Progenitor cell of endocrine pancreas (in vitro differentiated cells): ENCODE measurements around the gene FAM114A1. TPM values are rescaled to one million over a fixed set of nuclear protein-coding genes. Genes with fewer than 3 reads are reported as not detected.

Source experiments
- DNase-seq: peaks from one replicate; pipeline ENCODE4 v3.0.0; 2021; ENCODE audit warnings: low spot score; ENCODE audit not compliant: unreplicated experiment
- H3K27ac Mint-ChIP-seq: 2 replicates; pipeline ENCODE4 v1.8.0; 2021; ENCODE audit warnings: mild to moderate bottlenecking, moderate library complexity, mixed read lengths
- H3K27me3 Mint-ChIP-seq: 2 replicates; pipeline ENCODE4 v1.8.0; 2021; ENCODE audit warnings: mixed read lengths
- H3K36me3 Mint-ChIP-seq: 2 replicates; pipeline ENCODE4 v1.8.0; 2022; ENCODE audit warnings: mixed read lengths; ENCODE audit not compliant: insufficient read depth
- H3K4me1 Mint-ChIP-seq: 2 replicates; pipeline ENCODE4 v1.8.0; 2021; ENCODE audit warnings: low read depth, mixed read lengths
- H3K4me3 Mint-ChIP-seq: 2 replicates; pipeline ENCODE4 v1.8.0; 2021; ENCODE audit warnings: low read depth, mild to moderate bottlenecking, moderate library complexity, mixed read lengths
- H3K9me3 Mint-ChIP-seq: 2 replicates; pipeline ENCODE4 v1.8.0; 2021; ENCODE audit warnings: low read depth, mixed read lengths
- total RNA-seq: library from RNA; stranded (reverse); gene quantifications from 2 replicates; pipeline ENCODE4 v1.2.1, GENCODE V29; 2021
- TF ChIP-seq, protein P1 (sequence below): fragments of 200-600 bp; sonication (generic); IDR thresholded peaks from one replicate; pipeline ENCODE4 v1.5.0; 2021; ENCODE audit warnings: antibody characterized with exemption, mild to moderate bottlenecking; ENCODE audit not compliant: unreplicated experiment

The FAM114A1 gene
- total RNA-seq, 1 donor from 2014 or later: 32.6 TPM

DNA sequence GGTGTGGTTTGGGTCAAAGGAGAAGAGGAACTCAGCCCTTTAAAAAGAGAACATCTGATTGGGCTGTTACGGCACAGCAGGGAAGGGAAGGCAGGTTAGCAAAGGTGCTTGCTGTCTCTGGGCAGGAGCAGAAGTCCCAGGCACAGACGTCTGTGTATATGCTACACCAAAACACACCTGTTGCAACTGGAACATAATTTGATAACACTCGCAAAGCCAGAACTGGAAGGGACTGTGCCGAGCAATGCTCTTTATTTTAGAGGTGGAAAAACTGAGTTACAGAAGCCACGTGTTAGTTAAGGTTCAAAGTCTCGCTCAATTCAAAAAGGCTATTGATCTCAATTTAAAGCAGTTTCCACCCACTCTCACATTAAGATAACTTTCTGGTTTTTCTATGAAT, 2.2 kb upstream of the FAM114A1 start:
- no peak for DNase-seq
- TF ChIP-seq, protein P1, sequence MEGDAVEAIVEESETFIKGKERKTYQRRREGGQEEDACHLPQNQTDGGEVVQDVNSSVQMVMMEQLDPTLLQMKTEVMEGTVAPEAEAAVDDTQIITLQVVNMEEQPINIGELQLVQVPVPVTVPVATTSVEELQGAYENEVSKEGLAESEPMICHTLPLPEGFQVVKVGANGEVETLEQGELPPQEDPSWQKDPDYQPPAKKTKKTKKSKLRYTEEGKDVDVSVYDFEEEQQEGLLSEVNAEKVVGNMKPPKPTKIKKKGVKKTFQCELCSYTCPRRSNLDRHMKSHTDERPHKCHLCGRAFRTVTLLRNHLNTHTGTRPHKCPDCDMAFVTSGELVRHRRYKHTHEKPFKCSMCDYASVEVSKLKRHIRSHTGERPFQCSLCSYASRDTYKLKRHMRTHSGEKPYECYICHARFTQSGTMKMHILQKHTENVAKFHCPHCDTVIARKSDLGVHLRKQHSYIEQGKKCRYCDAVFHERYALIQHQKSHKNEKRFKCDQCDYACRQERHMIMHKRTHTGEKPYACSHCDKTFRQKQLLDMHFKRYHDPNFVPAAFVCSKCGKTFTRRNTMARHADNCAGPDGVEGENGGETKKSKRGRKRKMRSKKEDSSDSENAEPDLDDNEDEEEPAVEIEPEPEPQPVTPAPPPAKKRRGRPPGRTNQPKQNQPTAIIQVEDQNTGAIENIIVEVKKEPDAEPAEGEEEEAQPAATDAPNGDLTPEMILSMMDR: no peak
- H3K4me1 Mint-ChIP-seq: peaks cover 17% of the 10 kb centered on the region
- no peak overlapping the region for H3K4me3 Mint-ChIP-seq
- no peaks in the 10 kb centered on the region for H3K9me3 Mint-ChIP-seq
- no peaks in the 10 kb centered on the region for H3K36me3 Mint-ChIP-seq
- H3K27me3 Mint-ChIP-seq: peaks cover 14% of the 10 kb centered on the region
- no peak overlapping the region for H3K27ac Mint-ChIP-seq

DNA sequence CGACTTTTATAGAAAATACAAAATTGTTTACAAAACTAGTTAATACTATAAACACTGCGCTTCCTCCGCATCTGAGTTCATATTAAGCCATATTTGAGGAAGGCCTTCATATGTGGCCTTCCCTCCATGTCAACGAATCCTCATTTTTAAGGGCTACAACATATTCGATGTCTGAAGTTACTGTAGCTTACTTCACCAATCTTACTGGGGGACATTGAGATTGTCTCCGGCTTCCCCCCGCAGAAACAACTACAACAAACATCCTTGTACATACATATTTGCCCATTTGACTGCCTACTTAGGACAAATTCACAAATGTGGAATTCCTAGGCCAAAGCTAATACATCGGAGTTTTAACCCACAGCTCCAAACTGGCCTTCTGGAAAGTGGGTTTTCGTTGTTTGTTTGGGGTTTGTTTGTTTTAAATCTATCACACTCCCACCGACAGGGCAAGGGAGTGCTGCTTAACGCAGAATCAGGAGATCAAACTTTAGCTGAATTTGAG, 581 bp upstream of the FAM114A1 start:
- Mint-ChIP-seq H3K27ac (peak overlapping the region; percentile 44), H3K4me1 (peaks cover 17% of the 10 kb centered on the region), H3K36me3 (peaks cover 1% of the 10 kb centered on the region), H3K4me3 (peak overlapping the region; percentile 80), H3K27me3 (peaks cover 10% of the 10 kb centered on the region), H3K9me3 (no peaks in the 10 kb centered on the region)
- TF ChIP-seq, protein P1: no peak
- DNase-seq: no peak

DNA sequence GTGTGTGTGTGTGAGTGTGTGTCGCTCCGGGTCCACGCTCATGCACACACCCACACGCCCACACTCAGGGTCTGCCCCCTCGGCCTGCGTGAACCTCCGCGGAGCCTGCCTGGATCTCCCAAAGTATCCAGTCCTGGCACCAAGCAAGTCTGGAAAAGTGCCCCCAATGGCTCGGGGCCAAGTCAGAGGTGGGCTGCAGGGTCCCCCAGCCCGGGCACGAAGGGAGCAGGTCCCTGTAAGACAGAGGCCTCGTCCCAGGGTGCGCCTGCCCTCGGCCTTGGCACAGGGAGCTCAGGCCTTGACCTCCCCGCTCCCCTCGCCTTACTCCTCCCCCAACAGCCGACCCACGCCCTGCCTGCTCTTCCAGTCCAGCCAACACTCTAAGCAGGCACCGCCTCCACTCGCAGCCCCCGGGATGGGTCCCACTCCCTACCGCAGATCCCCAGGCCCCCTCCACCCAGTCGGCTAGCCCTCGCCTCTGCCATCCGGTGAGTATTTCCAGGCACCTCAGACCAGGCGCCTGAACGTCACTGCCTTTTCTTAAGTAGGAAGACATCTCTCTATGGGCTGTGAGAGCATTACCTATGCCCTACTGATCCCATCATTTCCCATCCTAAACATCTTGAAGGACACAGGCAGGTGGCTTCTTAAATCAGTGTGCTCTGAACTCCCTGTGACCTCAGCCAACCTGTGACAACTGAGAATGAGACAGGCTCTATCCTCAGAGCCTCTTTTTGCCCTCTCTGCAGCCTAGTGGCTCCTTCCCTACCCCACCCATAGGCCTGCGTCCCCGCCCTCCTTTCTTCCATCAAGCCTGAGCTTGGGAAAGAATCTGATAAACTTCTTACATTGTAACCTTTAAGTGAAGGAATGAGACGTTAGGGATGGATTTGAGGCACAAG, 704 bp downstream of the FAM114A1 start:
- Mint-ChIP-seq H3K27ac (peak overlapping the region; percentile 87), H3K4me3 (peak overlapping the region; percentile 81), H3K9me3 (no peaks in the 10 kb centered on the region), H3K36me3 (peaks cover 1% of the 10 kb centered on the region), H3K27me3 (peaks cover 5% of the 10 kb centered on the region), H3K4me1 (peaks cover 20% of the 10 kb centered on the region)
- TF ChIP-seq, protein P1: no peak
- peak; percentile 9 for DNase-seq

DNA sequence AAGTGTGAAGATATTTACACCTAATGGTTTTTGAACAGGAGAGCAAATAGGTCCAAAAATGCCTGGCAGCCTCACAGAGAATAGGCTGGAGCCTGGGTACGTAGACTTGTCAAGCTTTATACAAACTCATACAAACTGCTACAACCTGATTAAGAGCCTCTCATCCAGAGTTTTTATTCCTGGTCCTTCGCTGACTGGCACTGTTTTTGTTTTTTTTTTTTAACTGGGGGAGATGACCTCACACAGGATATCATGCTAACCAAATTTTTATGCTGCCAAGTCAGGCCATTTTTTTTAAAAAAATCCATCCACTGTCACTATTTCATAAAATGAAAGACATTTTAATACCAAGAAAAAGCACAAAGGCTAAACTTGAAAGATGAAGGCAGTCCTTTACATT, 1.9 kb downstream of the FAM114A1 start:
- H3K36me3 Mint-ChIP-seq: peaks cover 5% of the 10 kb centered on the region
- peaks cover 22% of the 10 kb centered on the region for H3K4me1 Mint-ChIP-seq
- no peaks in the 10 kb centered on the region for H3K27me3 Mint-ChIP-seq
- TF ChIP-seq, protein P1: no peak
- H3K27ac Mint-ChIP-seq: no peak overlapping the region
- no peak for DNase-seq
- H3K9me3 Mint-ChIP-seq: no peaks in the 10 kb centered on the region
- no peak overlapping the region for H3K4me3 Mint-ChIP-seq

DNA sequence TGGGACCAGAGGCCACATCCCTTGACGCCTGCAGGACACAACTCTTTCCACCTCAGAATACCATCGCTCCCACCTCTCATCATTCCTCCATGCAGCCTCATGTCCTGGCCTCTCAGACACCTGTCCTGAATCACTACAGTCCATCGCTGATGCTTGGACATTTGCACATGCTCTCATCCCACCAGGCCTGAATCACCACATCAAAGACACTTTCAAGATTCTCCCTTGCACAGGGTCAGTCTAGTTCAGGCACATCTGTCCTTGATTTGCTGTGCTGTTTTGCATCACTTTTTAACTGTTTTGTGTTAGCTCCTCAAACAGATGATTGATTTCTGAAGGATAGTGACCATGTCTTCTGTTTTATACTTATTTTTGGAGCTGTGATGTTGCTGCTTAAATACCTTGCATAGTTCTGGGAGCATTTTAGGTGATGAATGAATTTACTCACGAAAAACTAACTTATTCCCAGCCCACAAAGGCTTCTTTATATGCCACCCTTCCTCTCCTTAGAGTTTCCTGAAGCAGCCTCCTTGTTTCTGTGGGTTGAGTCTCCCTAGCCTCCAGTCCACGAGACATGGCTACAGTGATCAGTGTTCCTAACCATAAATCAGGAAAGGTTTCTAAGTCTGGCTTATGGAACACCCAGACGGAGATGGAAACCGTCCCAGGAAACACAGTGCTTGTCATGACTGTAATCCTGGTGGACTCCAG, 2.6 kb downstream of the FAM114A1 start:
- no peak overlapping the region for H3K4me3 Mint-ChIP-seq

More for the DNA sequence above, 2.6 kb downstream of the FAM114A1 start:
- Mint-ChIP-seq H3K36me3 (peaks cover 9% of the 10 kb centered on the region), H3K27me3 (no peaks in the 10 kb centered on the region), H3K9me3 (peaks cover 5% of the 10 kb centered on the region), H3K4me1 (peaks cover 21% of the 10 kb centered on the region), H3K27ac (no peak overlapping the region)
- TF ChIP-seq, protein P1: no peak
- no peak for DNase-seq
